ENCODE data around the gene CEMIP. TPM values are rescaled to one million over a fixed set of nuclear protein-coding genes. Genes with fewer than 3 reads are reported as not detected.

The CEMIP gene
- total RNA-seq, 2 experiments from 2014 or later = not detected

DNA sequence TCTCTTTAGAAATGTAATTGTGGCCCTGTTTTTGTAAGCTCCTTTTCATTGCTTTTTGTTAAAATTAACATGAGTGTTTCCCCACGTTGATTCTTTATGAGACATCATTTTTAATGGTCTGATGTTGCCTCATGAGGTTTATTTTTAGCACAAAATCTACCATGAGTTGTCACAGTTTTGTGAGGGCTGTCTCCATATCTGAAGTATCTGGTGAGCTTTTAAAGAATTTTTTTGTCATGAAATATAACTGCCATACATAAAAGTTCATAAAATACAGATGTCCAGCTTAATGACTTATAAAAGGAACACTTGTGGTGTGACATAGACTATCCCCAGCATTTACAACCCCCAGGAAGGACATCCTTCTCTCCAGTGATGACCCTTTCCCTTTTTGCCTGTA is 34.3 kb upstream of the CEMIP start:
- Histone ChIP-seq H3K4me3 (ENCODE audit: low read length) (no peak overlapping the region), H3K27me3 (ENCODE audit: control insufficient read depth in 1 of 2, insufficient read depth in 2 of 2, low read length in 2 of 2) (no peaks in the 10 kb centered on the region), H3K36me3 (ENCODE audit: insufficient read depth, low read length) (no peaks in the 10 kb centered on the region), H3K9me3 (ENCODE audit: control insufficient read depth in 1 of 2, insufficient read depth in 1 of 2, low read length in 2 of 2) (no peaks in the 10 kb centered on the region), H3K4me1 (ENCODE audit: insufficient read depth, low read length) (no peaks in the 10 kb centered on the region), H3K27ac (ENCODE audit: low read depth in 1 of 2, low read length in 2 of 2) (no peak overlapping the region)
- Mint-ChIP-seq H3K9me3 (no peaks in the 10 kb centered on the region), H3K27me3 (no peaks in the 10 kb centered on the region), H3K4me1 (ENCODE audit: low read depth) (no peaks in the 10 kb centered on the region), H3K27ac (no peak overlapping the region), H3K4me3 (no peak overlapping the region), H3K36me3 (ENCODE audit: low read depth) (no peaks in the 10 kb centered on the region)
- ChIA-PET POLR2A (no interaction called here), CTCF (no interaction called here)
- DNase-seq (no peak), ATAC-seq (ENCODE audit: poor library complexity) (no peak)
- intact Hi-C loops (cut with DNase I, micrococcal nuclease) = no loop called here
- no peak for TF ChIP-seq CTCF (IDR thresholded peaks at IDR 0.05)

GRCh38 chr15:80745888-80746287 is 33.3 kb upstream of the CEMIP start:
- no peaks in the 10 kb centered on the region for H3K4me1 ChIP-seq (ENCODE audit: insufficient read depth, low read length)
- no peak for DNase-seq
- Mint-ChIP-seq H3K27me3 (no peaks in the 10 kb centered on the region), H3K27ac (no peak overlapping the region), H3K4me1 (ENCODE audit: low read depth) (no peaks in the 10 kb centered on the region), H3K4me3 (no peak overlapping the region), H3K36me3 (ENCODE audit: low read depth) (no peaks in the 10 kb centered on the region), H3K9me3 (no peaks in the 10 kb centered on the region)
- TF ChIP-seq CTCF (IDR thresholded peaks at IDR 0.05) = no peak
- H3K27me3 ChIP-seq (ENCODE audit: control insufficient read depth in 1 of 2, insufficient read depth in 2 of 2, low read length in 2 of 2) = no peaks in the 10 kb centered on the region
- no peak for ATAC-seq (ENCODE audit: poor library complexity)
- POLR2A ChIA-PET = no interaction called here
- intact Hi-C loops (cut with DNase I, micrococcal nuclease) = no loop called here
- H3K27ac ChIP-seq (ENCODE audit: low read depth in 1 of 2, low read length in 2 of 2) = no peak overlapping the region
- H3K9me3 ChIP-seq (ENCODE audit: control insufficient read depth in 1 of 2, insufficient read depth in 1 of 2, low read length in 2 of 2) = no peaks in the 10 kb centered on the region
- H3K36me3 ChIP-seq (ENCODE audit: insufficient read depth, low read length) = no peaks in the 10 kb centered on the region
- no peak overlapping the region for H3K4me3 ChIP-seq (ENCODE audit: low read length)
- CTCF ChIA-PET = no interaction called here

GRCh38 chr15:80747317-80748053 is 31.7 kb upstream of the CEMIP start:
- ATAC-seq (ENCODE audit: poor library complexity) (no peak), DNase-seq (no peak)
- POLR2A ChIA-PET = no interaction called here
- no peaks in the 10 kb centered on the region for H3K27me3 ChIP-seq (ENCODE audit: control insufficient read depth in 1 of 2, insufficient read depth in 2 of 2, low read length in 2 of 2)
- H3K27me3 Mint-ChIP-seq = no peaks in the 10 kb centered on the region
- no peaks in the 10 kb centered on the region for H3K4me1 Mint-ChIP-seq (ENCODE audit: low read depth)
- no peaks in the 10 kb centered on the region for H3K9me3 Mint-ChIP-seq
- no peak overlapping the region for H3K4me3 Mint-ChIP-seq
- intact Hi-C loops (cut with DNase I, micrococcal nuclease) = no loop called here
- H3K27ac Mint-ChIP-seq = no peak overlapping the region
- H3K27ac ChIP-seq (ENCODE audit: low read depth in 1 of 2, low read length in 2 of 2) = no peak overlapping the region
- no peaks in the 10 kb centered on the region for H3K36me3 Mint-ChIP-seq (ENCODE audit: low read depth)
- H3K4me3 ChIP-seq (ENCODE audit: low read length) = no peak overlapping the region
- no peaks in the 10 kb centered on the region for H3K36me3 ChIP-seq (ENCODE audit: insufficient read depth, low read length)
- H3K9me3 ChIP-seq (ENCODE audit: control insufficient read depth in 1 of 2, insufficient read depth in 1 of 2, low read length in 2 of 2) = no peaks in the 10 kb centered on the region
- no peaks in the 10 kb centered on the region for H3K4me1 ChIP-seq (ENCODE audit: insufficient read depth, low read length)
- CTCF ChIA-PET = interaction anchor here (1.2 kb wide), 1 partner anchor 8 kb away, joined by 3 read pairs; no protein-coding TSS in a partner anchor
- no peak for TF ChIP-seq CTCF (IDR thresholded peaks at IDR 0.05)
